Limb (tissue), 2 donors: Measurements from ENCODE around the gene PTGR3.
A peak's percentile ranks its signal among the peaks of the same experiment; 100 is the strongest.

Experiments
- DNase-seq, 2 donors: peaks; one replicate each; pipeline ENCODE4 v3.0.0-alpha.2; 2016; ENCODE audit errors: extremely low spot score in 2 of 2

Gene PTGR3

GRCh38 chr18:75215663-75216062 lies 6.7 kb upstream of the PTGR3 start:
- no peak for DNase-seq

GRCh38 chr18:75214766-75215510 lies 6.0 kb upstream of the PTGR3 start:
- no peak for DNase-seq

GRCh38 chr18:75214332-75214690 lies 5.4 kb upstream of the PTGR3 start:
- DNase-seq = no peak

GRCh38 chr18:75213611-75214331 lies 4.8 kb upstream of the PTGR3 start:
- no peak for DNase-seq

- DNase-seq = no peak
These were observed 3.8 kb upstream of the PTGR3 start for GRCh38 chr18:75212751-75213090.

GRCh38 chr18:75211953-75212750 lies 3.2 kb upstream of the PTGR3 start:
- peak in 1 of 2 donors; percentile 73 for DNase-seq

- DNase-seq = no peak
These were observed 2.6 kb upstream of the PTGR3 start for GRCh38 chr18:75211626-75211952.

GRCh38 chr18:75211002-75211621 lies 2.2 kb upstream of the PTGR3 start:
- peak in 1 of 2 donors; percentile 65 for DNase-seq

- DNase-seq = peak; percentile 80 to 90
These were observed 1.5 kb upstream of the PTGR3 start, which contains the start of gene TSHZ1 for GRCh38 chr18:75210274-75211001. TSHZ1 (plus strand) TSS chr18:75210797; CDS start chr18:75211877, 1,080 bp downstream.

- no peak for DNase-seq
These were observed 966 bp upstream of the PTGR3 start for GRCh38 chr18:75209951-75210258.

GRCh38 chr18:75208836-75209128 lies 157 bp downstream of the PTGR3 start:
- DNase-seq = no peak

- DNase-seq = peak in 1 of 2 donors; percentile 78
These were observed 644 bp downstream of the PTGR3 start for GRCh38 chr18:75208155-75208835.

GRCh38 chr18:75207310-75208154 lies 1.4 kb downstream of the PTGR3 start:
- DNase-seq = no peak

- no peak for DNase-seq
These were observed 2.3 kb downstream of the PTGR3 start for GRCh38 chr18:75206452-75207309.

GRCh38 chr18:75205514-75206132 lies 3.3 kb downstream of the PTGR3 start:
- DNase-seq = no peak

GRCh38 chr18:75204732-75205513 lies 4.0 kb downstream of the PTGR3 start:
- DNase-seq = peak in 1 of 2 donors; percentile 72

GRCh38 chr18:75204269-75204731 lies 4.6 kb downstream of the PTGR3 start:
- DNase-seq = peak in 1 of 2 donors; percentile 75
